Lower leg skin (tissue), 4 donors: Measurements from ENCODE around the gene LRP1. TPM values are rescaled to one million over a fixed set of nuclear protein-coding genes. Genes with fewer than 3 reads are reported as not detected.

Experiments used
- DNase-seq, 2 donors: peaks; one replicate each; pipeline ENCODE4 v3.0.0-alpha.2; 2019; ENCODE audit warnings: low spot score in 2 of 2
- H3K4me3 ChIP-seq: fragments of 200-600 bp; sonication (generic); 2 replicates; pipeline ENCODE4 v1.5.1; 2017; ENCODE audit warnings: mild to moderate bottlenecking, low read depth; ENCODE audit not compliant: poor library complexity, severe bottlenecking
- CTCF ChIP-seq, 3 donors: fragments of 450-650 bp; IDR thresholded peaks; one replicate each; pipeline ENCODE4 v1.5.1; 2016; ENCODE audit warnings: antibody characterized with exemption in 3 of 3, mild to moderate bottlenecking in 3 of 3, moderate library complexity in 2 of 3
- POLR2A ChIP-seq, 2 donors: fragments of 450-650 bp; IDR thresholded peaks; one replicate each; pipeline ENCODE4 v1.6.1; 2016 to 2017; ENCODE audit warnings: antibody characterized with exemption in 2 of 2, mild to moderate bottlenecking in 1 of 2, moderate library complexity in 1 of 2
- WGBS, 2 donors: methylation state at CpG; one replicate each; pipeline ENCODE4 v1.1.5; 2018; 5-methylcytosine and 5-hydroxymethylcytosine counted together
- intact Hi-C: fragments of 100-400 bp; cut with DNase I; formaldehyde crosslinking; loops from one replicate; pipeline ENCODE4 v1.15.0; 2023; ENCODE audit warnings: low total_unique reads
- total RNA-seq, 4 donors: library from RNA; depleted of rRNA; stranded (reverse); fragments of >200 nt; gene quantifications; one replicate each; pipeline ENCODE4 v1.1.0, GENCODE V29; 2016

The LRP1 gene
- total RNA-seq, 4 donors from 2014 or later = 93.4 to 156 (median 101) TPM

DNA sequence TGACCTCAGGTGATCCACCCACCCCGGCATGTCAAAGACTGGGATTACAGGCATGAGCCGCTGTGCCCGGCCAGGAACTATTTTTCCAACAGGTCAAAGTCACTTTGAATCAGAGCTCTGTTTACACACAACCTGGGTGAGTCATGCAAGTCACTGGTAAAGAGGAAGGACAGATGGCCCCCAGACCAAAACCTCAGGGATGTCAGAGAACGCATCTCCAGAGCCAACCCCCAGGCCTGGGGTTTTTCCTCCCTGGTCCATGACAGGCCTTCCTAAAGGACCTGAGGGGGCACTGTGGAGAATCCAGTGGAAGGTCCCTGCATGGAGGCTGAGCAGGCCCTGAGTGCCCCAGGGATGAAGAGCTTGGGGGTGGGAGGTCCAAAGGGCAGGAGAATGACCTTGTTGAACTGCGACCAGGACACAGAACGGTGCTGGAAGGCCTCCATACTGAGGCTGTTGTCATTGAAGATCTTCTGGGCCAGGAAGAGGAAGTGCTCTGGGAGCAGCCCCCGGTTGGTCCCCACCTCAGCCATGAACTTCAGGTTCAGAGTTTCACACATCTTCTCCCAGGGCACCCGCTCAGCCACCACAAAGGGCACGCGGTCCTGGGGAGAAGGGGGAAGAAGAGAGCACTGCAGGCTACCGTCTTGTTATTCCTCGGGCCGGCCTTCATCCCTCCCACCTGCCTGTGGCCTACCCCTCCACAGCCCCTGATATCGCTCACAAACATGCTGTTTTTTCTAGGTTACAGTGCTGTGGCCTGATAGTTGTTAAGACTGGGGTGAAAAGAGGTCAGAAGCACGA is 26.2 kb upstream of the LRP1 start:
- WGBS, 2 donors = 72 to 78% methylated on average over 15 of the region's 15 CpGs
- peak in 1 of 2 donors; percentile 84 for DNase-seq
- TF ChIP-seq CTCF (IDR thresholded peaks at IDR 0.05) = no peak
- no peak for TF ChIP-seq POLR2A (IDR thresholded peaks at IDR 0.05)
- no peak overlapping the region for H3K4me3 ChIP-seq
- intact Hi-C loops = no loop called here

DNA sequence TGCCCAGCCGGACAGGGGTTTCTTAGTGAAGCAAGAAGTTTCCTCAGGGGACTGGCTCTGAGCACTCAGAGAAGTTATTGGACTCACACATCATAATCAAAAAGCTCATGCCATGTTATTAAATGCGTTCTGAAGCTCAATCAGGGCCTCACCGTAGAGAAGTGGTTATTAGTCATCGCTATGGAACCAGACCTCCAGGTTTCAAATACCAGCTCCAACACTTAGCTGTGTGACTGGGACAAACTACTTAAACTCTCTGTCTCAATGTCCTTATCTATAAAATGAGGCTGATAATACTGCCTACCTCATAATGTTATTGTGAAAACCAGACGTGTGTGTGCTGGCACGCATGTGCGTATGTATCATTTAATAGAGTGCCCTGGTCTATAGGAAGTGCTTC is 24.4 kb upstream of the LRP1 start:
- no peak for DNase-seq
- WGBS, 2 donors = 81 to 93% methylated on average over 7 of the region's 7 CpGs
- intact Hi-C loops = no loop called here
- H3K4me3 ChIP-seq = no peak overlapping the region
- no peak for TF ChIP-seq POLR2A (IDR thresholded peaks at IDR 0.05)
- no peak for TF ChIP-seq CTCF (IDR thresholded peaks at IDR 0.05)

DNA sequence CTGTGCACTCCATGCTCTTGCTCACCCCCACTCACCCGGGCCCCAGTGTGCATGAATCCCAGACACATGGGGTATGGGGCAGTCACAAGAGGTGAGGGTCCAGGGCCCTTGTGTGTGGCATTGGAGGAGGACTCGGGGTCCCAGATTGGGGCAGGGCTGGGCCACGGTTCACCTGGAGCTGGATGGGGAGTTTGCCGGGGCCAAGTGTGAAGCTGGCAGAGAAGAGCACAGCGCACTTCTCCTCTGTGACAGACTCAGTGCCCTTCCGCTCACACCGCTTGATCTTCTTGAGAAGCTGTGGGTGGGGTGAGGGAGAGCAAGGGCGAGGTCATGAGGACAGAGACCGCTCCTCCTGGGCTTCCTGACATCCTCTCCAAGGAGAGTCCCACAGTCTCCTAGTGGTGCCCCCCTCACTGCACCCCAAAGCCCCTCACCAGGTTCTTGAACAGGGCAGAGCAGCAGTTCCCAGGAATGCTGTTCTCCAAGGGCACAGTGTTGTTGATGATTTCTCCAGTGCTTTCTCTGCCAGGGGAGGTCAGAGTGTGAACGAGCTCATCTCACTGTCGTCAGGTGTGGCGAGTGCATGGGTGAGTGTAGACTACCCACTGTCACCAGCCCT is 23.9 kb upstream of the LRP1 start:
- no peak for TF ChIP-seq CTCF (IDR thresholded peaks at IDR 0.05)
- TF ChIP-seq POLR2A (IDR thresholded peaks at IDR 0.05) = no peak
- no peak overlapping the region for H3K4me3 ChIP-seq
- WGBS, 2 donors = 93 to 96% methylated on average over 12 of the region's 12 CpGs
- intact Hi-C loops = no loop called here
- DNase-seq = peak in 1 of 2 donors; percentile 84

- DNase-seq = peak in 1 of 2 donors; percentile 84
- intact Hi-C loops = no loop called here
- no peak for TF ChIP-seq CTCF (IDR thresholded peaks at IDR 0.05)
- TF ChIP-seq POLR2A (IDR thresholded peaks at IDR 0.05) = no peak
- WGBS, 2 donors = 90 to 93% methylated on average over 14 of the region's 14 CpGs
- no peak overlapping the region for H3K4me3 ChIP-seq
These were observed 23.1 kb upstream of the LRP1 start for GRCh38 chr12:57105011-57105753.

GRCh38 chr12:57106021-57106708 is 22.1 kb upstream of the LRP1 start:
- H3K4me3 ChIP-seq = no peak overlapping the region
- no peak for DNase-seq
- TF ChIP-seq POLR2A (IDR thresholded peaks at IDR 0.05) (no peak), CTCF (IDR thresholded peaks at IDR 0.05) (no peak)
- WGBS, 2 donors = 69 to 72% methylated on average over 9 of the region's 9 CpGs
- intact Hi-C loops = no loop called here
